Measurements from ENCODE around the gene MSMP.

GRCh38 chr9:35723426-35723825, 30.6 kb downstream of the MSMP start:
- no peak for TF ChIP-seq CTCF (IDR thresholded peaks at IDR 0.05)
- no peak for TF ChIP-seq POLR2A (IDR thresholded peaks at IDR 0.05)
